GM13977 (cell line): Measurements from ENCODE around the gene MAGI1.

Experiments
- DNase-seq: peaks from one replicate; pipeline ENCODE4 v3.0.0; 2012; ENCODE audit warnings: low spot score
- CTCF ChIP-seq: IDR thresholded peaks from 2 replicates; pipeline ENCODE4 v1.5.1; 2012; ENCODE audit warnings: mild to moderate bottlenecking, control low read depth; ENCODE audit not compliant: insufficient read depth; ENCODE audit errors: extremely low read depth, missing control alignments
- in situ Hi-C: fragments of 300-500 bp; cut with MboI; formaldehyde crosslinking; loops from one replicate; pipeline ENCODE4 v1.12.0; 2022; ENCODE audit warnings: low sequenced_read_pairs, low pct_unique_long_range_greater_than_20kb, mixed read lengths, inconsistent platforms; ENCODE audit not compliant: unreplicated experiment

The MAGI1 gene

GRCh38 chr3:65479990-65480389 lies 558.7 kb downstream of the MAGI1 start:
- DNase-seq, result no peak
- in situ Hi-C loops, result no loop called here
- no peak for TF ChIP-seq CTCF

- no peak for TF ChIP-seq CTCF
- no peak for DNase-seq
- in situ Hi-C loops, result no loop called here
These were observed 559.9 kb downstream of the MAGI1 start for GRCh38 chr3:65478551-65479500.

- TF ChIP-seq CTCF, result no peak
- in situ Hi-C loops, result no loop called here
- DNase-seq, result no peak
These were observed 565.0 kb downstream of the MAGI1 start for GRCh38 chr3:65473736-65474135.

- in situ Hi-C loops, result no loop called here
- no peak for TF ChIP-seq CTCF
- no peak for DNase-seq
These were observed 566.2 kb downstream of the MAGI1 start for GRCh38 chr3:65472501-65472900.

GRCh38 chr3:65466300-65466988 lies 572.3 kb downstream of the MAGI1 start:
- no peak for TF ChIP-seq CTCF
- DNase-seq, result no peak
- in situ Hi-C loops, result no loop called here

- no peak for TF ChIP-seq CTCF
- in situ Hi-C loops, result no loop called here
- DNase-seq, result no peak
These were observed 588.8 kb downstream of the MAGI1 start for GRCh38 chr3:65449841-65450428.
